ENCODE results near the gene TANGO2.

TANGO2 gene

GRCh38 chr22:20035375-20036083 is 14.6 kb downstream of the TANGO2 start:
- Histone ChIP-seq H3K27me3 (ENCODE audit: insufficient read depth, low read length) (no peaks in the 10 kb centered on the region), H3K9ac (ENCODE audit: low read depth, low read length) (no peak overlapping the region), H3K27ac (ENCODE audit: low read depth, low read length) (no peak overlapping the region), H3K36me3 (ENCODE audit: insufficient read depth, low read length) (no peaks in the 10 kb centered on the region), H3K4me3 (ENCODE audit: low read length) (no peak overlapping the region), H3K9me3 (ENCODE audit: insufficient read depth, low read depth, low read length) (no peaks in the 10 kb centered on the region), H3K4me1 (ENCODE audit: insufficient read depth, low read length) (no peaks in the 10 kb centered on the region)
- WGBS, result 89% methylated on average over 16 of the region's 16 CpGs

GRCh38 chr22:20036084-20036482 is 15.2 kb downstream of the TANGO2 start:
- 92% methylated on average over 10 of the region's 10 CpGs for WGBS
- Histone ChIP-seq H3K4me3 (ENCODE audit: low read length) (no peak overlapping the region), H3K9ac (ENCODE audit: low read depth, low read length) (no peak overlapping the region)

GRCh38 chr22:20036535-20037392 is 15.9 kb downstream of the TANGO2 start:
- Histone ChIP-seq H3K27me3 (ENCODE audit: insufficient read depth, low read length) (no peaks in the 10 kb centered on the region), H3K27ac (ENCODE audit: low read depth, low read length) (no peak overlapping the region), H3K9ac (ENCODE audit: low read depth, low read length) (no peak overlapping the region), H3K4me1 (ENCODE audit: insufficient read depth, low read length) (no peaks in the 10 kb centered on the region), H3K9me3 (ENCODE audit: insufficient read depth, low read depth, low read length) (no peaks in the 10 kb centered on the region), H3K4me3 (ENCODE audit: low read length) (no peak overlapping the region), H3K36me3 (ENCODE audit: insufficient read depth, low read length) (no peaks in the 10 kb centered on the region)
- 95% methylated on average over 25 of the region's 25 CpGs for WGBS

More at GRCh38 chr22:20036084-20036482, 15.2 kb downstream of the TANGO2 start:
- no peak overlapping the region for H3K27ac ChIP-seq (ENCODE audit: low read depth, low read length)
- H3K4me1 ChIP-seq (ENCODE audit: insufficient read depth, low read length), result no peaks in the 10 kb centered on the region
- H3K27me3 ChIP-seq (ENCODE audit: insufficient read depth, low read length), result no peaks in the 10 kb centered on the region
- H3K9me3 ChIP-seq (ENCODE audit: insufficient read depth, low read depth, low read length), result no peaks in the 10 kb centered on the region
- no peaks in the 10 kb centered on the region for H3K36me3 ChIP-seq (ENCODE audit: insufficient read depth, low read length)

DNA sequence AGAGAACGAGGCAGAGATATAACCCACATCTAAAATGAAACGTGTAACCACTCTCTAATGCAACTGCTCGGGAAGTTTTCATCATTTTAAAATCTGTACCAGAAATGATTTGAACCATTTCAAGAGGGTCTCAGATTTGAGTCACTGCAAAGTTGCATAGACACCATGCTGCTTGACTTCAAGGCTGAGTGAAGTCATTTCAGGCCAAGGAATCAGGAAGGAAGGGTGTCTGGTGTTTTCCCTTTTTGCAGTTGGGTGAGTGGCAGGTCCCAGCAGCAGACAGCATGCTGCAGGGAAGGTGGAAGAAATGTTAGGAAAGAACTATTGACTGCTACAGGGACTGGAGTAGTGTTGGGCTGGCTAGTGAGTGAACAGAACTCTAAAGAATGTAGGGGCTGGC is 16.5 kb downstream of the TANGO2 start:
- Histone ChIP-seq H3K9ac (ENCODE audit: low read depth, low read length) (no peak overlapping the region), H3K4me3 (ENCODE audit: low read length) (no peak overlapping the region), H3K27ac (ENCODE audit: low read depth, low read length) (no peak overlapping the region), H3K4me1 (ENCODE audit: insufficient read depth, low read length) (no peaks in the 10 kb centered on the region), H3K36me3 (ENCODE audit: insufficient read depth, low read length) (no peaks in the 10 kb centered on the region), H3K9me3 (ENCODE audit: insufficient read depth, low read depth, low read length) (no peaks in the 10 kb centered on the region), H3K27me3 (ENCODE audit: insufficient read depth, low read length) (no peaks in the 10 kb centered on the region)
- 93% methylated on average over 3 of the region's 3 CpGs for WGBS

DNA sequence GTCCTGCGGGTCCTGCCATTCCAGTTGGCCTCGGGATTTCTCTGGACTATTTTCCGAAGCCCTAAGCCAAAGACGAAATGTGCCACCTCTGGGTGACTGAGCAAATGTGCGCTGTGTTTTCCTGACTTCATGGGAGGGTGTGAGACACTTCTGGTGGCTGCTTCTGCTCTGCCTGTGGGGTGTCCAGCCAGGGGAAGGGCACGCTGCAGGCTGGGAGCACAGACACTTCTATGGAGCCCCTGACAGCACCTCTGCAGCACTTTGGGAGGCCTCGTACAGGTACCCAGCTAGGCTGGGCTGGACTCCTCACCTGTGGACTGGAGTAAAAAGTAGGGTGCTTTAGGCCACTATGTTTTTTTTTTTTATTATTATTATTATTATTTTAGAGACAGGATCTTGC is 17.7 kb downstream of the TANGO2 start:
- H3K9me3 ChIP-seq (ENCODE audit: insufficient read depth, low read depth, low read length), result no peaks in the 10 kb centered on the region
- no peak overlapping the region for H3K4me3 ChIP-seq (ENCODE audit: low read length)
- no peak overlapping the region for H3K27ac ChIP-seq (ENCODE audit: low read depth, low read length)
- 95% methylated on average over 7 of the region's 7 CpGs for WGBS
- no peaks in the 10 kb centered on the region for H3K4me1 ChIP-seq (ENCODE audit: insufficient read depth, low read length)
- no peak overlapping the region for H3K9ac ChIP-seq (ENCODE audit: low read depth, low read length)
- no peaks in the 10 kb centered on the region for H3K36me3 ChIP-seq (ENCODE audit: insufficient read depth, low read length)
- H3K27me3 ChIP-seq (ENCODE audit: insufficient read depth, low read length), result no peaks in the 10 kb centered on the region

DNA sequence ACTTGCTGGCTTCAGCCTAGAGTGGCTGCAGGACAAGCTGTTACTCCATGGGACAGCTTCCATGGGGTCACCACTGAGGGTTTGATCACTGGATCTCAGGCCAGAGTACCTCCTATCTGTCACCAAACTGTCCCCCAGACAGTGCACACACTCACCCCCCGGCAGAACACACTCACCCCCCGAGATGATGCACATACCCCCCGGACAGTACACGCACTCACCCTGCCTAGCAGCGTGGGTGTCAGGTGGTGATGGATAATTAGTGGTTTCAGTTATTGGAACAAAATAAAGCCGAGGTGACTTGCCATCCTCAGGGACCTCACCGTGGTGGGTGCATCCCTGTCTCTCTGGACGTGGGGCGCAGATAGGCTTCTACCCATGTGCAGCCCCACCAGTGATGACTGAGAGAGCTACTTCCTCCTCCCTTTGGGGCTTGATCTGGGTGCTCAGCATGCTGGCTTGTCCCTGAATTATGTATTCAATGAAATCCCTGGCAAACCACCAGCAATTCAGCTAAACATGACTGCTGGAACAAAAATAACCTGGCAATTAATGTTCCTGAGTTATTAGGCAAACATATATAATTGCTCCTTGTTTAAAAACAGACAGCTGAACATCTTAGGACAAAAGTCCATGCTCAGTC is 18.9 kb downstream of the TANGO2 start:
- 97% methylated on average over 8 of the region's 9 CpGs for WGBS
- H3K9me3 ChIP-seq (ENCODE audit: insufficient read depth, low read depth, low read length), result no peaks in the 10 kb centered on the region

GRCh38 chr22:20040327-20041200 is 19.7 kb downstream of the TANGO2 start:
- H3K9ac ChIP-seq (ENCODE audit: low read depth, low read length), result no peak overlapping the region
- whole genome bisulfite sequencing, result 94% methylated on average over 7 of the region's 7 CpGs

More for the DNA sequence above, 18.9 kb downstream of the TANGO2 start:
- Histone ChIP-seq H3K4me3 (ENCODE audit: low read length) (no peak overlapping the region), H3K27me3 (ENCODE audit: insufficient read depth, low read length) (no peaks in the 10 kb centered on the region), H3K9ac (ENCODE audit: low read depth, low read length) (no peak overlapping the region), H3K27ac (ENCODE audit: low read depth, low read length) (no peak overlapping the region), H3K4me1 (ENCODE audit: insufficient read depth, low read length) (no peaks in the 10 kb centered on the region), H3K36me3 (ENCODE audit: insufficient read depth, low read length) (no peaks in the 10 kb centered on the region)

GRCh38 chr22:20043057-20043996 is 22.4 kb downstream of the TANGO2 start:
- 94% methylated on average over 26 of the region's 26 CpGs for WGBS
- H3K4me3 ChIP-seq (ENCODE audit: low read length), result no peak overlapping the region
- H3K4me1 ChIP-seq (ENCODE audit: insufficient read depth, low read length), result no peaks in the 10 kb centered on the region
- H3K9ac ChIP-seq (ENCODE audit: low read depth, low read length), result no peak overlapping the region
- no peaks in the 10 kb centered on the region for H3K27me3 ChIP-seq (ENCODE audit: insufficient read depth, low read length)
- no peaks in the 10 kb centered on the region for H3K9me3 ChIP-seq (ENCODE audit: insufficient read depth, low read depth, low read length)
- H3K27ac ChIP-seq (ENCODE audit: low read depth, low read length), result no peak overlapping the region
- H3K36me3 ChIP-seq (ENCODE audit: insufficient read depth, low read length), result no peaks in the 10 kb centered on the region

More at GRCh38 chr22:20040327-20041200, 19.7 kb downstream of the TANGO2 start:
- Histone ChIP-seq H3K36me3 (ENCODE audit: insufficient read depth, low read length) (no peaks in the 10 kb centered on the region), H3K4me1 (ENCODE audit: insufficient read depth, low read length) (no peaks in the 10 kb centered on the region), H3K27me3 (ENCODE audit: insufficient read depth, low read length) (no peaks in the 10 kb centered on the region), H3K9me3 (ENCODE audit: insufficient read depth, low read depth, low read length) (no peaks in the 10 kb centered on the region), H3K27ac (ENCODE audit: low read depth, low read length) (no peak overlapping the region), H3K4me3 (ENCODE audit: low read length) (no peak overlapping the region)

- Histone ChIP-seq H3K4me3 (ENCODE audit: low read length) (no peak overlapping the region), H3K27ac (ENCODE audit: low read depth, low read length) (no peak overlapping the region), H3K36me3 (ENCODE audit: insufficient read depth, low read length) (no peaks in the 10 kb centered on the region), H3K9ac (ENCODE audit: low read depth, low read length) (no peak overlapping the region), H3K4me1 (ENCODE audit: insufficient read depth, low read length) (no peaks in the 10 kb centered on the region), H3K27me3 (ENCODE audit: insufficient read depth, low read length) (no peaks in the 10 kb centered on the region), H3K9me3 (ENCODE audit: insufficient read depth, low read depth, low read length) (no peaks in the 10 kb centered on the region)
- 97% methylated on average over 7 of the region's 7 CpGs for WGBS
These were observed 23.1 kb downstream of the TANGO2 start for GRCh38 chr22:20043997-20044342.
